Right atrium auricular region (tissue), 2 donors: ENCODE measurements around the gene RBM23. TPM values are rescaled to one million over a fixed set of nuclear protein-coding genes. Genes with fewer than 3 reads are reported as not detected.

ENCODE experiments used
- DNase-seq: peaks from one replicate; pipeline ENCODE4 v3.0.0-alpha.2; 2019; ENCODE audit warnings: low spot score
- H3K27ac ChIP-seq, 2 donors: fragments of 200-600 bp; sonication (generic); 1 replicate in 1 of 2; 2 replicates in 1 of 2; pipeline ENCODE4 v1.5.1; 2016 to 2019
- H3K27me3 ChIP-seq, 2 donors: fragments of 200-600 bp; sonication (generic); one replicate each; pipeline versions ENCODE4 v1.5.1 to v1.6.0; 2017 to 2019
- H3K36me3 ChIP-seq: fragments of 200-600 bp; sonication (generic); one replicate; pipeline ENCODE4 v1.5.1; 2016
- H3K4me1 ChIP-seq, 2 donors: fragments of 200-600 bp; sonication (generic); one replicate each; pipeline versions ENCODE4 v1.5.1 to v1.6.0; 2017 to 2019
- H3K4me3 ChIP-seq, 2 donors: fragments of 200-600 bp; sonication (generic); 1 replicate in 1 of 2; 2 replicates in 1 of 2; pipeline ENCODE4 v1.5.1; 2017 to 2019; ENCODE audit warnings: mild to moderate bottlenecking in 1 of 2, moderate library complexity in 1 of 2
- H3K9me3 ChIP-seq, 2 donors: fragments of 200-600 bp; sonication (generic); one replicate each; pipeline ENCODE4 v1.5.1; 2019
- total RNA-seq, 2 donors: library from RNA; depleted of rRNA; stranded (reverse); fragments of >200 nt; gene quantifications; one replicate each; pipeline ENCODE4 v1.1.0, GENCODE V29; 2016
- TF ChIP-seq, protein P1 (sequence below), 2 donors: fragments of 200-600 bp; sonication (generic); IDR thresholded peaks; one replicate each; pipeline ENCODE4 v1.5.1; 2019; ENCODE audit warnings: antibody characterized with exemption in 2 of 2

RBM23 gene
- total RNA-seq, 2 donors from 2014 or later: 76.5 to 774 TPM

DNA sequence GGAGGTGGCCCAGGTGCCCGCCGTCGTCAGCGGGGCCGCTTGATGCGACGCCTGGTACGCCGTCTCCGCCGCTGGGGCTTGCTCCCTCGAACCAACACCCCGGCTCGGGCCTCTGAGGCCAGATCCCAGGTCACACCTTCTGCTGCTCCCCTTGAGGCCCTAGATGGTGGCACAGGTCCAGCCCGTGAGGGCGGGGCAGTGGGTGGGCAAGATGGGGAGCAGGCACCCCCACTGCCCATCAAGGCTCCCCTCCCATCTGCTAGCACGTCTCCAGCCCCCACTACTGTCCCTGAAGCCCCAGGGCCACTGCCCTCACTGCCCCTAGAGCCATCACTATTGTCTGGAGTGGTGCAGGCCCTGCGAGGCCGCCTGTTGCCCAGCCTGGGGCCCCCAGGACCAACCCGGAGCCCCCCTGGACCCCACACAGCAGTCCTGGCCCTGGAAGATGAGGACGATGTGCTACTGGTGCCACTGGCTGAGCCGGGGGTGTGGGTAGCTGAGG is 41.9 kb downstream of the RBM23 start:
- Histone ChIP-seq H3K4me1 (peaks cover 0 to 14% of the 10 kb centered on the region in 2 donors), H3K4me3 (no peak overlapping the region), H3K9me3 (no peaks in the 10 kb centered on the region), H3K27ac (no peak overlapping the region), H3K36me3 (peaks cover 65% of the 10 kb centered on the region), H3K27me3 (no peaks in the 10 kb centered on the region)
- DNase-seq: no peak
- TF ChIP-seq, protein P1, sequence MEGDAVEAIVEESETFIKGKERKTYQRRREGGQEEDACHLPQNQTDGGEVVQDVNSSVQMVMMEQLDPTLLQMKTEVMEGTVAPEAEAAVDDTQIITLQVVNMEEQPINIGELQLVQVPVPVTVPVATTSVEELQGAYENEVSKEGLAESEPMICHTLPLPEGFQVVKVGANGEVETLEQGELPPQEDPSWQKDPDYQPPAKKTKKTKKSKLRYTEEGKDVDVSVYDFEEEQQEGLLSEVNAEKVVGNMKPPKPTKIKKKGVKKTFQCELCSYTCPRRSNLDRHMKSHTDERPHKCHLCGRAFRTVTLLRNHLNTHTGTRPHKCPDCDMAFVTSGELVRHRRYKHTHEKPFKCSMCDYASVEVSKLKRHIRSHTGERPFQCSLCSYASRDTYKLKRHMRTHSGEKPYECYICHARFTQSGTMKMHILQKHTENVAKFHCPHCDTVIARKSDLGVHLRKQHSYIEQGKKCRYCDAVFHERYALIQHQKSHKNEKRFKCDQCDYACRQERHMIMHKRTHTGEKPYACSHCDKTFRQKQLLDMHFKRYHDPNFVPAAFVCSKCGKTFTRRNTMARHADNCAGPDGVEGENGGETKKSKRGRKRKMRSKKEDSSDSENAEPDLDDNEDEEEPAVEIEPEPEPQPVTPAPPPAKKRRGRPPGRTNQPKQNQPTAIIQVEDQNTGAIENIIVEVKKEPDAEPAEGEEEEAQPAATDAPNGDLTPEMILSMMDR (IDR thresholded peaks at IDR 0.05): no peak

DNA sequence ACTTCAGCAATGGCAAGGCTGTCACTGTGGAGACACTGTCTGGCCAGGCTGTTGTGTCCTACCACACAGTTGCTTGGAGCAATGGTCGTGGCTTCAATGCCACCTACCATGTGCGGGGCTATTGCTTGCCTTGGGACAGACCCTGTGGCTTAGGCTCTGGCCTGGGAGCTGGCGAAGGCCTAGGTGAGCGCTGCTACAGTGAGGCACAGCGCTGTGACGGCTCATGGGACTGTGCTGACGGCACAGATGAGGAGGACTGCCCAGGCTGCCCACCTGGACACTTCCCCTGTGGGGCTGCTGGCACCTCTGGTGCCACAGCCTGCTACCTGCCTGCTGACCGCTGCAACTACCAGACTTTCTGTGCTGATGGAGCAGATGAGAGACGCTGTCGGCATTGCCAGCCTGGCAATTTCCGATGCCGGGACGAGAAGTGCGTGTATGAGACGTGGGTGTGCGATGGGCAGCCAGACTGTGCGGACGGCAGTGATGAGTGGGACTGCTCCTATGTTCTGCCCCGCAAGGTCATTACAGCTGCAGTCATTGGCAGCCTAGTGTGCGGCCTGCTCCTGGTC is 43.1 kb downstream of the RBM23 start:
- no peaks in the 10 kb centered on the region for H3K27me3 ChIP-seq
- TF ChIP-seq, protein P1 (IDR thresholded peaks at IDR 0.05): no peak
- no peak overlapping the region for H3K4me3 ChIP-seq
- DNase-seq: no peak
- peaks cover 65% of the 10 kb centered on the region for H3K36me3 ChIP-seq
- H3K9me3 ChIP-seq: no peaks in the 10 kb centered on the region
- no peak overlapping the region for H3K27ac ChIP-seq
- peaks cover 0 to 20% of the 10 kb centered on the region in 2 donors for H3K4me1 ChIP-seq

DNA sequence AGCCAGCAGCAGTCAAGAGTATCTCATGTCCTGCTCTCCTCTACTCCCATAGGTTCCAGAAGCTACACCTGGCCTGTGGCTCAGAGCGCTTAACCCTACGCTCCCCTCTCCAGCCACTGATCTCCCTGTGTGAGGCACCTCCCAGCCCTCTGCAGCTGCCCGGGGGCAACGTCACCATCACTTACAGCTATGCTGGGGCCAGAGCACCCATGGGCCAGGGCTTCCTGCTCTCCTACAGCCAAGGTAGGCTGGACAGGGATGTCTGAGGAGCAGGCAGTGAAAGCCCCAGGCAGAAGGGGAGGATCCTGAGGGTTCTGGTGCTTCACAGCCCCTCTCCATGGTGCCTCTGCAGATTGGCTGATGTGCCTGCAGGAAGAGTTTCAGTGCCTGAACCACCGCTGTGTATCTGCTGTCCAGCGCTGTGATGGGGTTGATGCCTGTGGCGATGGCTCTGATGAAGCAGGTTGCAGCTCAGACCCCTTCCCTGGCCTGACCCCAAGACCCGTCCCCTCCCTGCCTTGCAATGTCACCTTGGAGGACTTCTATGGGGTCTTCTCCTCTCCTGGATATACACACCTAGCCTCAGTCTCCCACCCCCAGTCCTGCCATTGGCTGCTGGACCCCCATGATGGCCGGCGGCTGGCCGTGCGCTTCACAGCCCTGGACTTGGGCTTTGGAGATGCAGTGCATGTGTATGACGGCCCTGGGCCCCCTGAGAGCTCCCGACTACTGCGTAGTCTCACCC is 43.8 kb downstream of the RBM23 start:
- Histone ChIP-seq H3K36me3 (peaks cover 65% of the 10 kb centered on the region), H3K4me3 (no peak overlapping the region), H3K27ac (no peak overlapping the region), H3K4me1 (peaks cover 0 to 27% of the 10 kb centered on the region in 2 donors), H3K9me3 (no peaks in the 10 kb centered on the region), H3K27me3 (no peaks in the 10 kb centered on the region)
- DNase-seq: no peak
- TF ChIP-seq, protein P1 (IDR thresholded peaks at IDR 0.05): no peak

DNA sequence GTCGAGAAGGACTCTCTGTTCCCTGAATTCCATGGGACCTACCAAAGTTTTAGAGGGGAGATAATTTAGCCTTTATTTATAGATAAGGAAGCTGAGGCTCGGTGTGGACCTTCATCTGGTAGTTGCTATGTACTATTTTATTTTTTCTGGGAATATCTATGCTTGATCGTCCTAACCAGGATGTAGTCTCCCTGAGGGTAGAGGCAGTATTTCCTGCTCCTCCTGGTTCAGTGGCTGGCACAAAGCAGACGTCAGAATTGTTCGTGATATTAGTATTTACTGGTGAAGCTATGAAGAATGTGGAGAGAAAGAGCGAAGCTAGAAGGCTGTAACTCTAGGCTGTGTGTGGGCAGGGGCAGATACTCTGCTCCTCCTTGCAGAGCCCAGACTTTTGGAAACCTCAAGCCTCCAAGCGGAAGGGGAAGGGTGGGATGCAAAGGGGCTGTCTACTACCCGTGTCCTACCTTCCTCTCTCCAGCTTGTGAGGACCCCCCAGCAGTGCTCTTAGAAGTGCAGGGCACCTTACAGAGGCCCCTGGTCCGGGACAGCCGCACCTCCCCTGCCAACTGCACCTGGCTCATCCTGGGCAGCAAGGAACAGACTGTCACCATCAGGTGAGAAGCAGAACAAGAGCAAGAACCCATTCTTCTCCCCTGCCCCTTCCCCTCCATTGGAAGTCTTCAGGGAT is 46.0 kb downstream of the RBM23 start:
- H3K4me3 ChIP-seq: peak overlapping the region; percentile 83 to 86
- H3K36me3 ChIP-seq: peaks cover 50% of the 10 kb centered on the region
- peaks cover 0 to 30% of the 10 kb centered on the region in 2 donors for H3K4me1 ChIP-seq
- TF ChIP-seq, protein P1 (IDR thresholded peaks at IDR 0.05): peak; percentile 10
- no peaks in the 10 kb centered on the region for H3K9me3 ChIP-seq
- H3K27ac ChIP-seq: peak overlapping the region; percentile 97 to 99
- DNase-seq: no peak
- no peaks in the 10 kb centered on the region for H3K27me3 ChIP-seq

DNA sequence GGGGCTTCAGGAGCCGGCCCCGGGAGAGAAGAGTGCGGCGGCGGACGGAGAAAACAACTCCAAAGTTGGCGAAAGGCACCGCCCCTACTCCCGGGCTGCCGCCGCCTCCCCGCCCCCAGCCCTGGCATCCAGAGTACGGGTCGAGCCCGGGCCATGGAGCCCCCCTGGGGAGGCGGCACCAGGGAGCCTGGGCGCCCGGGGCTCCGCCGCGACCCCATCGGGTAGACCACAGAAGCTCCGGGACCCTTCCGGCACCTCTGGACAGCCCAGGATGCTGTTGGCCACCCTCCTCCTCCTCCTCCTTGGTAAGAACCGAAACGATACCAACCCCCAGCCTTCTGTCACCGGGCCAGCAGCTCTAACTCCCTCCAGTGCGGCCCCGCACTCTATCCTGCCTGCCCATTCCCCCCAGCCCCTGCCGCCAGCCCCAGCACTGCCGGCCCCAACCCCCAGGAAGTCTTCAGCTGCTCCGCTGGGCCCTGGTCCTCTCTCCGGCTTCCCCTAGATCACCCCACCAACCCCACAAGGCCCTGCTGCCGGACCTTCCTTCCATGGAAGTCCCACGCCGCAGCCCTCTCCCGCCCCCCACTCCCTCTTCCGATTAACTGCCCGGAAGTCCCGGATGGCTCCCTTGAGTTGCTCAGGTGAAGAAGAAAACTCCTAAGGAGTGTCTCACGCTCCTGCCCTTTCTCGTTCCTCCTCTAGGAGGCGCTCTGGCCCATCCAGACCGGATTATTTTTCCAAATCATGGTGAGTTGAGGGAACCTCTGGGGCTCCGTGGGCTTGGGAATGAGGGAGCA is 46.7 kb downstream of the RBM23 start:
- peaks cover 0 to 30% of the 10 kb centered on the region in 2 donors for H3K4me1 ChIP-seq

More for the DNA sequence above, 46.7 kb downstream of the RBM23 start:
- H3K9me3 ChIP-seq: no peaks in the 10 kb centered on the region
- H3K27ac ChIP-seq: peak overlapping the region; percentile 97 to 99
- TF ChIP-seq, protein P1 (IDR thresholded peaks at IDR 0.05): peak; percentile 96 to 97
- peak overlapping the region; percentile 83 to 86 for H3K4me3 ChIP-seq
- DNase-seq: peak; percentile 91
- H3K27me3 ChIP-seq: no peaks in the 10 kb centered on the region
- peaks cover 43% of the 10 kb centered on the region for H3K36me3 ChIP-seq
